Neuronal stem cell (in vitro differentiated cells): ENCODE results near the gene RLN3.

Source experiments
- DNase-seq: peaks from one replicate; pipeline ENCODE4 v3.0.0-alpha.2; 2013; ENCODE audit warnings: low spot score
- H2AFZ ChIP-seq: one replicate; pipeline ENCODE4 v1.6.1; 2013; ENCODE audit warnings: mild to moderate bottlenecking, low read length, inconsistent platforms
- H2AK5ac ChIP-seq: 2 replicates; pipeline ENCODE4 v1.6.1; 2013; ENCODE audit warnings: low read depth, mild to moderate bottlenecking, inconsistent platforms, low read length, moderate library complexity, mixed read lengths
- H2BK120ac ChIP-seq: 2 replicates; pipeline ENCODE4 v1.6.1; 2013; ENCODE audit warnings: low read depth, mild to moderate bottlenecking, inconsistent platforms, low read length, moderate library complexity, mixed read lengths
- H2BK12ac ChIP-seq: one replicate; pipeline ENCODE4 v1.6.1; 2013; ENCODE audit warnings: low read length, inconsistent platforms
- H2BK15ac ChIP-seq: 2 replicates; pipeline ENCODE4 v1.6.1; 2013; ENCODE audit warnings: mild to moderate bottlenecking, low read length, inconsistent platforms, mixed read lengths
- H2BK5ac ChIP-seq: one replicate; pipeline ENCODE4 v1.6.1; 2013; ENCODE audit warnings: inconsistent platforms, mild to moderate bottlenecking, low read length, moderate library complexity
- H3K14ac ChIP-seq: one replicate; pipeline ENCODE4 v1.6.1; 2013; ENCODE audit warnings: low read length, inconsistent platforms
- H3K18ac ChIP-seq: 2 replicates; pipeline ENCODE4 v1.6.1; 2013; ENCODE audit warnings: low read length, inconsistent platforms
- H3K23ac ChIP-seq: 2 replicates; pipeline ENCODE4 v1.6.1; 2013; ENCODE audit warnings: low read depth, mild to moderate bottlenecking, mixed read lengths, low read length, inconsistent platforms; ENCODE audit not compliant: poor library complexity
- H3K27ac ChIP-seq: replicated peaks from 3 replicates; pipeline ENCODE4 v1.5.1; 2013; ENCODE audit warnings: low read length, inconsistent platforms
- H3K27me3 ChIP-seq, 3 experiments: 2 replicates each; pipeline ENCODE4 v1.6.1; 2013; ENCODE audit warnings: low read length in 3 of 3, mild to moderate bottlenecking in 2 of 3, inconsistent platforms in 1 of 3, low read depth in 1 of 3, mixed read lengths in 1 of 3, moderate library complexity in 1 of 3; ENCODE audit not compliant: control insufficient read depth in 3 of 3, insufficient read depth in 3 of 3
- H3K36me3 ChIP-seq, 2 donors: replicated peaks in 1 of 2; 2 replicates each; pipeline ENCODE4 v1.6.1; 2013; ENCODE audit warnings: low read length in 2 of 2; ENCODE audit not compliant: control insufficient read depth in 2 of 2, insufficient read depth in 2 of 2
- H3K4ac ChIP-seq: 2 replicates; pipeline ENCODE4 v1.6.1; 2013; ENCODE audit warnings: inconsistent platforms, mild to moderate bottlenecking, low read length, moderate library complexity
- H3K4me1 ChIP-seq, 2 donors: 1 replicate in 1 of 2; 2 replicates in 1 of 2; pipeline ENCODE4 v1.6.1; 2013; ENCODE audit warnings: low read length in 2 of 2, low read depth in 1 of 2; ENCODE audit not compliant: control insufficient read depth in 2 of 2, insufficient read depth in 1 of 2
- H3K4me2 ChIP-seq: one replicate; pipeline ENCODE4 v1.6.1; 2013; ENCODE audit warnings: mild to moderate bottlenecking, low read length, inconsistent platforms; ENCODE audit not compliant: insufficient read depth, poor library complexity, severe bottlenecking
- H3K4me3 ChIP-seq, 2 donors: 2 replicates each; pipeline ENCODE4 v1.5.1; 2013; ENCODE audit warnings: low read length in 2 of 2, mild to moderate bottlenecking in 2 of 2, inconsistent platforms in 1 of 2, moderate library complexity in 1 of 2
- H3K79me1 ChIP-seq: one replicate; pipeline ENCODE4 v1.6.1; 2013; ENCODE audit warnings: low read depth, mild to moderate bottlenecking, inconsistent platforms, low read length, moderate library complexity
- H3K9ac ChIP-seq: one replicate; pipeline ENCODE4 v1.6.1; 2013; ENCODE audit warnings: mild to moderate bottlenecking, low read depth, low read length, inconsistent platforms; ENCODE audit not compliant: poor library complexity
- H3K9me3 ChIP-seq, 2 donors: replicated peaks in 1 of 2; 2 replicates each; pipeline versions ENCODE3 to v1.6.1; 2013; ENCODE audit warnings: low read length in 2 of 2, mild to moderate bottlenecking in 2 of 2, inconsistent platforms in 1 of 2, low read depth in 1 of 2, mixed read lengths in 1 of 2, moderate library complexity in 1 of 2; ENCODE audit not compliant: control insufficient read depth in 2 of 2, insufficient read depth in 1 of 2
- H4K8ac ChIP-seq: one replicate; pipeline ENCODE4 v1.6.1; 2013; ENCODE audit warnings: low read depth, mild to moderate bottlenecking, inconsistent platforms, low read length, moderate library complexity
- H4K91ac ChIP-seq: one replicate; pipeline ENCODE4 v1.6.1; 2013; ENCODE audit warnings: low read length, low read depth, mild to moderate bottlenecking, inconsistent platforms; ENCODE audit not compliant: poor library complexity
- WGBS, 2 donors: extraction: QIAGEN DNeasy Blood & Tissue Kit; methylation state at CpG; one replicate each; pipeline ENCODE4 v1.1.7; 2013; ENCODE audit warnings: missing lambda C conversion rate in 2 of 2, mixed read lengths in 1 of 2; ENCODE audit not compliant: insufficient read length in 2 of 2, insufficient replicate concordance in 1 of 2; ENCODE audit errors: extremely low coverage in 2 of 2; 5-methylcytosine and 5-hydroxymethylcytosine counted together

The RLN3 gene

DNA sequence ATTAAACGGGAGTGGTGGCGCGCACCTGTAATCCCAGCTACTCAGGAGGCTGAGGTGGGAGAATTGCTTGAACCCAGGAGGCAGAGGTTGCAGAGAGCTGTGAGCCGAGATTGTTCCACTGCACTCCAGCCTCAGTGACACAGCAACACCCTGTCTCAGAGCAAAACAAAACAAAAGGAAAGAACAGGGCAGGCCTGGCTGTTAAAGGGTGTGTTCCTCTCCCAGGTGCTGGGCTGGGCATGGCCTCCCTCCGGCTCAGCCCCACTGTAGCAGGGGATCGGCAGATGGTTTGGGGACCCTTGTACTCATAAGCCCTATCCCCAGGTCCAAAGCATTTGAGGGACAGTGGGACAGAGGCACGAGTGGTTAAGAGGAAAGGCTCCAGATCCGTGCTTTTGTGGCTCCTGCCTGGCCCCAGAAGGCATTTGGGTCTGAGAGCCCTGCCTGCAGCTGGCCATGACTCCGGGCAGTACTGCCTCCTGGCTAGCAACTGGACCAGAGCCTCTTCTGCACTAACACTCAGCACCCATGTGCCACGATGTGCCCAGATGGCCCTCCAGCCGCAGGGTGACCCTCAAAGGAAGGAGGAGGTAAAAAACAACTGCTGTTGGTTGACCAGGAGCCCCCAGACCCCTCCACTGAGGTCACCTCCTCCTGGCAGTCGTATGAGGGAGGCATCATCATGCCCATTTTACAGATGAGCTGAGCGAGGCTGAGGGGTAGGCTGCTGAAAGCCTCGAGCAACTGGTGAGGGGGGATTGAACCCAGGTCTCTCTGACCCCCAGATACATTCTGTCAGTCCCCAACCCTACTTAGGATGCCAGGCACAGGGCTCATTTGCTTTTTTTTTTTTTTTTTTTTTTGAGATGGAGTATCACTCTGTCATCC lies 31.8 kb upstream of the RLN3 start:
- H2BK12ac ChIP-seq, result no peak overlapping the region
- H3K79me1 ChIP-seq, result peaks cover 7% of the 10 kb centered on the region

GRCh38 chr19:13996928-13997630 lies 30.9 kb upstream of the RLN3 start:
- Histone ChIP-seq H3K23ac (peak overlapping the region; percentile 43), H4K91ac (no peak overlapping the region), H3K4me1 (no peaks in the 10 kb centered on the region), H3K4me3 (no peak overlapping the region), H4K8ac (no peak overlapping the region), H2BK5ac (no peak overlapping the region), H2AFZ (no peak overlapping the region), H3K4me2 (no peak overlapping the region), H3K36me3 (peaks cover 9 to 17% of the 10 kb centered on the region in 2 donors), H3K9ac (no peak overlapping the region), H3K14ac (peak overlapping the region; percentile 71), H3K4ac (no peak overlapping the region), H3K27me3 (no peaks in the 10 kb centered on the region), H2BK12ac (no peak overlapping the region), H3K79me1 (peaks cover 7% of the 10 kb centered on the region), H3K27ac (no peak overlapping the region), H2BK120ac (no peak overlapping the region), H3K18ac (no peak overlapping the region), H2BK15ac (no peak overlapping the region), H3K9me3 (peaks cover 9 to 12% of the 10 kb centered on the region in 2 donors), H2AK5ac (peak overlapping the region; percentile 26)
- WGBS, 2 donors, result no CpG with 5 or more reads among the region's 22 CpGs
- no peak for DNase-seq

More for the DNA sequence above, 31.8 kb upstream of the RLN3 start:
- H3K36me3 ChIP-seq, result peaks cover 12 to 20% of the 10 kb centered on the region in 2 donors
- no CpG with 5 or more reads among the region's 14 CpGs for WGBS, 2 donors
- H3K4me3 ChIP-seq, result no peak overlapping the region
- H3K14ac ChIP-seq, result peak overlapping the region; percentile 89
- no peak overlapping the region for H4K91ac ChIP-seq
- H3K27ac ChIP-seq, result no peak overlapping the region
- no peak for DNase-seq
- no peak overlapping the region for H3K4me2 ChIP-seq
- H3K27me3 ChIP-seq, result no peaks in the 10 kb centered on the region
- no peak overlapping the region for H3K9ac ChIP-seq
- no peak overlapping the region for H4K8ac ChIP-seq
- H2AFZ ChIP-seq, result no peak overlapping the region
- H2BK120ac ChIP-seq, result no peak overlapping the region
- H3K4ac ChIP-seq, result no peak overlapping the region
- H2BK5ac ChIP-seq, result no peak overlapping the region
- H2AK5ac ChIP-seq, result no peak overlapping the region
- no peak overlapping the region for H2BK15ac ChIP-seq
- H3K18ac ChIP-seq, result no peak overlapping the region
- peaks cover 9 to 12% of the 10 kb centered on the region in 2 donors for H3K9me3 ChIP-seq
- no peak overlapping the region for H3K23ac ChIP-seq
- no peaks in the 10 kb centered on the region for H3K4me1 ChIP-seq

- H2BK5ac ChIP-seq, result no peak overlapping the region
- H4K91ac ChIP-seq, result peak overlapping the region; percentile 46
- H4K8ac ChIP-seq, result no peak overlapping the region
- H3K4me1 ChIP-seq, result no peaks in the 10 kb centered on the region
- H3K27me3 ChIP-seq, result no peaks in the 10 kb centered on the region
- no peak overlapping the region for H3K4ac ChIP-seq
- no peak overlapping the region for H2BK15ac ChIP-seq
- no peak overlapping the region for H2BK12ac ChIP-seq
- H3K14ac ChIP-seq, result peak overlapping the region; percentile 82
- H2AFZ ChIP-seq, result no peak overlapping the region
- peaks cover 9 to 12% of the 10 kb centered on the region in 2 donors for H3K9me3 ChIP-seq
- no CpG with 5 or more reads among the region's 6 CpGs for WGBS, 2 donors
- H3K4me3 ChIP-seq, result no peak overlapping the region
- H3K9ac ChIP-seq, result peak overlapping the region; percentile 70
- DNase-seq, result no peak
- peak overlapping the region; percentile 41 for H3K18ac ChIP-seq
- no peak overlapping the region for H3K27ac ChIP-seq
- H3K4me2 ChIP-seq, result no peak overlapping the region
- peak overlapping the region; percentile 43 for H3K23ac ChIP-seq
- H3K79me1 ChIP-seq, result peaks cover 7% of the 10 kb centered on the region
- peaks cover 7 to 11% of the 10 kb centered on the region in 2 donors for H3K36me3 ChIP-seq
- H2BK120ac ChIP-seq, result no peak overlapping the region
- no peak overlapping the region for H2AK5ac ChIP-seq
Measured at GRCh38 chr19:13997631-13997962, 30.4 kb upstream of the RLN3 start.

- H3K9me3 ChIP-seq, result peaks cover 9 to 12% of the 10 kb centered on the region in 2 donors
- peaks cover 7% of the 10 kb centered on the region for H3K79me1 ChIP-seq
- no peaks in the 10 kb centered on the region for H3K27me3 ChIP-seq
- no peak overlapping the region for H3K27ac ChIP-seq
- H3K4me1 ChIP-seq, result no peaks in the 10 kb centered on the region
- H2BK120ac ChIP-seq, result no peak overlapping the region
- H3K4me2 ChIP-seq, result no peak overlapping the region
- H3K36me3 ChIP-seq, result peaks cover 3% of the 10 kb centered on the region in 2 donors
- DNase-seq, result no peak
- WGBS, 2 donors, result no CpG with 5 or more reads among the region's 1 CpG
- no peak overlapping the region for H3K14ac ChIP-seq
- no peak overlapping the region for H3K23ac ChIP-seq
- H4K8ac ChIP-seq, result no peak overlapping the region
- no peak overlapping the region for H4K91ac ChIP-seq
- H3K4ac ChIP-seq, result no peak overlapping the region
- H3K18ac ChIP-seq, result no peak overlapping the region
- H2AK5ac ChIP-seq, result no peak overlapping the region
- no peak overlapping the region for H2AFZ ChIP-seq
- H2BK15ac ChIP-seq, result no peak overlapping the region
- no peak overlapping the region for H2BK12ac ChIP-seq
- H2BK5ac ChIP-seq, result no peak overlapping the region
- H3K9ac ChIP-seq, result no peak overlapping the region
- no peak overlapping the region for H3K4me3 ChIP-seq
Measured at GRCh38 chr19:13998426-13998825, 29.5 kb upstream of the RLN3 start.
